GM23248 (cell line): ENCODE data around the gene CORO2B. TPM values are rescaled to one million over a fixed set of nuclear protein-coding genes. Genes with fewer than 3 reads are reported as not detected.
A peak's percentile ranks its signal among the peaks of the same experiment; 100 is the strongest.

Experiments used
- DNase-seq: peaks from one replicate; pipeline ENCODE4 v3.0.0-alpha.2; 2015
- H2AFZ ChIP-seq: fragments of 200-600 bp; sonication (generic); 2 replicates; pipeline ENCODE4 v1.6.1; 2016; ENCODE audit warnings: antibody characterized with exemption
- H3F3A ChIP-seq: fragments of 200-600 bp; sonication (generic); 2 replicates; pipeline ENCODE4 v1.6.1; 2016; ENCODE audit warnings: mild to moderate bottlenecking, antibody characterized with exemption, mixed run types; ENCODE audit not compliant: insufficient read depth
- H3K27ac ChIP-seq: fragments of 200-600 bp; sonication (generic); 2 replicates; pipeline ENCODE4 v1.5.1; 2016; ENCODE audit warnings: mild to moderate bottlenecking
- H3K27me3 ChIP-seq: fragments of 200-600 bp; sonication (generic); replicated peaks from 2 replicates; pipeline ENCODE4 v1.6.1; 2016; ENCODE audit warnings: mild to moderate bottlenecking; ENCODE audit not compliant: insufficient read depth
- H3K36me3 ChIP-seq: fragments of 200-600 bp; sonication (generic); 2 replicates; pipeline ENCODE4 v1.6.1; 2016; ENCODE audit warnings: low read depth, mild to moderate bottlenecking
- H3K4me1 ChIP-seq: fragments of 200-600 bp; sonication (generic); 2 replicates; pipeline ENCODE4 v1.6.1; 2016; ENCODE audit warnings: mild to moderate bottlenecking; ENCODE audit not compliant: insufficient read depth
- H3K4me2 ChIP-seq: fragments of 200-600 bp; sonication (generic); one replicate; pipeline ENCODE4 v1.6.1; 2016; ENCODE audit warnings: mild to moderate bottlenecking; ENCODE audit not compliant: unreplicated experiment
- H3K4me3 ChIP-seq: fragments of 200-600 bp; sonication (generic); 2 replicates; pipeline ENCODE4 v1.5.1; 2016; ENCODE audit warnings: mild to moderate bottlenecking
- H3K79me2 ChIP-seq: fragments of 200-600 bp; sonication (generic); 2 replicates; pipeline ENCODE4 v1.6.1; 2016; ENCODE audit warnings: mild to moderate bottlenecking; ENCODE audit not compliant: insufficient read depth
- H3K9ac ChIP-seq: fragments of 200-600 bp; sonication (generic); 2 replicates; pipeline ENCODE4 v1.6.1; 2016; ENCODE audit warnings: mild to moderate bottlenecking
- H3K9me2 ChIP-seq: fragments of 200-600 bp; sonication (generic); 2 replicates; pipeline ENCODE4 v1.6.1; 2016; ENCODE audit warnings: mixed run types, mild to moderate bottlenecking, moderate library complexity; ENCODE audit not compliant: insufficient read depth
- H3K9me3 ChIP-seq: fragments of 200-600 bp; sonication (generic); one replicate; pipeline ENCODE4 v1.6.1; 2017; ENCODE audit warnings: low read depth
- H4K20me1 ChIP-seq: fragments of 200-600 bp; sonication (generic); 2 replicates; pipeline ENCODE4 v1.6.0; 2016; ENCODE audit not compliant: insufficient read depth
- EZH2 ChIP-seq: fragments of 200-600 bp; sonication (generic); IDR thresholded peaks from 2 replicates; pipeline ENCODE4 v1.6.1; 2018; ENCODE audit warnings: antibody characterized with exemption, mild to moderate bottlenecking; ENCODE audit not compliant: insufficient read depth, poor library complexity, severe bottlenecking
- EZH2phosphoT487 ChIP-seq: fragments of 200-600 bp; sonication (generic); IDR thresholded peaks from 2 replicates; pipeline ENCODE4 v1.6.1; 2018; ENCODE audit warnings: antibody characterized with exemption, moderate library complexity, mild to moderate bottlenecking, low read depth; ENCODE audit not compliant: insufficient read depth
- WGBS, 2 experiments: methylation state at CpG; one replicate each; pipeline ENCODE4 v1.1.6; 2015 to 2017; ENCODE audit warnings: low lambda C conversion rate in 2 of 2, low coverage in 1 of 2; ENCODE audit errors: missing lambda C conversion rate in 2 of 2; 5-methylcytosine and 5-hydroxymethylcytosine counted together
- in situ Hi-C: fragments of 300-500 bp; cut with MboI; formaldehyde crosslinking; loops from 2 replicates; pipeline ENCODE4 v1.15.0; 2020
- polyA plus RNA-seq: library from polyadenylated mRNA; unstranded; fragments of >200 nt; fragmentation: Nextera tagmentation; extraction: Ambion mirVana; gene quantifications from 2 replicates; pipeline ENCODE4 v1.2.1, GENCODE V29; 2016
- total RNA-seq: library from RNA; depleted of rRNA; stranded (reverse); fragments of >200 nt; shearing (Covaris generic); gene quantifications from 2 replicates; pipeline ENCODE4 v1.2.3, GENCODE V29; 2014

Gene CORO2B
- total and polyA plus RNA-seq, 2 experiments from 2014 or later: 2.7 to 7.7 TPM

DNA sequence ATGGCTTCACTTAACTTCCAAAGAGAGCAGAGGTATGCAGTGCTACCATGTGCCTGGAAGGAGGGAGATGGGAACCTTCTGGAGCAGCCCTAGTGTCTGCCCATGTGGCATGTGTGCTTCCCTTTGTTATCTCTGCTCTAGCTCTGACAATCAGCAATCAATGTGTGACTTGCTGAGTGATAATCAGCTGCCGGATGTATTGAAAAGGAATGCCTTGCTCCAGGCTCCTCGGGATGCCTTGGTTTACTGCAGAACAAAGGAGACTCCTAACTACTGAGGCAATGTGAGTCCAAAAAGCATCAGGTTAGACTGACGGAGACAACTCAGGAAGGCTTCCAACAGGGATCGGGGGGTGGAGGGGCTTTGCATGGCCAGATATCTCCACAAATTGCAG lies 36.0 kb upstream of the CORO2B start:
- Histone ChIP-seq H3K36me3 (no peaks in the 10 kb centered on the region), H4K20me1 (no peaks in the 10 kb centered on the region), H3K9ac (no peak overlapping the region), H2AFZ (no peak overlapping the region; the same call in 1 of the 2 replicates), H3K79me2 (no peaks in the 10 kb centered on the region), H3K27ac (peak overlapping the region; percentile 69), H3K9me2 (no peaks in the 10 kb centered on the region), H3F3A (peaks cover 11% of the 10 kb centered on the region), H3K27me3 (no peaks in the 10 kb centered on the region), H3K4me3 (no peak overlapping the region), H3K4me1 (peaks cover 16% of the 10 kb centered on the region), H3K9me3 (no peaks in the 10 kb centered on the region), H3K4me2 (peak overlapping the region; percentile 19)
- 74 to 76% methylated on average over 4 of the region's 4 CpGs for WGBS, 2 experiments
- no peak for TF ChIP-seq EZH2
- TF ChIP-seq EZH2phosphoT487: no peak
- in situ Hi-C loops: loop anchor here (10.0 kb wide), 1 partner anchor 238 kb away; no protein-coding TSS in a partner anchor
- no peak for DNase-seq

- no peak for TF ChIP-seq EZH2
- no peak for TF ChIP-seq EZH2phosphoT487
- WGBS, 2 experiments: 51 to 54% methylated on average over 8 of the region's 8 CpGs
- in situ Hi-C loops: loop anchor here (10.0 kb wide), 1 partner anchor 239 kb away; no protein-coding TSS in a partner anchor
These were observed 35.4 kb upstream of the CORO2B start for GRCh38 chr15:68543165-68544008.

DNA sequence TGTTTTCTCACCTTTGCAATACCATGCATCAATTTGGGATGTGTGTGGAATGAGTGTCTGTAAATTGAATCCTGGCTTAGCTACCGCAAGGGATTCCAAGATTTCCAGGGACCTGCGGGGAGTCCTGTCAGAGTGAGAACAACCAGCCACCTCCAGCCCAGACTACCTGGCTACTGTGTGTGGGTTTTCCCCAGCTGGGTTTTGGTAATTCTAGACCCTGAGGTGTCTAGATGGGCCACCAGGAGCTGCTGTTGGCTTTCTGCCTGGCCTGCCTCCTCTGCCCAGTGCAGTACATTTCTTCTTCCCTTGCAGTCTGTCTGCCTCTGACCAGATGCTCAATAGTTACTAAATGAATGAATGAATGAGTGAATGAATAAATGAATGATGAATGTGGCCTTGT lies 32.5 kb upstream of the CORO2B start:
- Histone ChIP-seq H3F3A (no peaks in the 10 kb centered on the region), H3K27me3 (no peaks in the 10 kb centered on the region), H3K9ac (no peak overlapping the region), H3K4me3 (no peak overlapping the region), H3K4me1 (peaks cover 20% of the 10 kb centered on the region), H3K4me2 (no peak overlapping the region), H3K36me3 (no peaks in the 10 kb centered on the region), H2AFZ (no peak overlapping the region), H4K20me1 (no peaks in the 10 kb centered on the region), H3K9me2 (no peaks in the 10 kb centered on the region), H3K79me2 (no peaks in the 10 kb centered on the region), H3K9me3 (no peaks in the 10 kb centered on the region), H3K27ac (no peak overlapping the region)
- TF ChIP-seq EZH2phosphoT487 (no peak), EZH2 (no peak)
- 98 to 100% methylated on average over 2 of the region's 2 CpGs for WGBS, 2 experiments
- in situ Hi-C loops: loop anchor here (10.0 kb wide), 1 partner anchor 242 kb away; no protein-coding TSS in a partner anchor
- DNase-seq: no peak

More at GRCh38 chr15:68543165-68544008, 35.4 kb upstream of the CORO2B start:
- Histone ChIP-seq H3K79me2 (no peaks in the 10 kb centered on the region), H3K9ac (0 out of 2 replicates have a peak overlapping the region, but pooled peaks have one; percentile 20), H3K4me2 (peak overlapping the region; percentile 19), H2AFZ (peak overlapping the region; percentile 6; the same call in 1 of the 2 replicates), H3K4me1 (peaks cover 16% of the 10 kb centered on the region), H3K27me3 (no peaks in the 10 kb centered on the region), H3K27ac (peak overlapping the region; percentile 69), H4K20me1 (no peaks in the 10 kb centered on the region), H3K9me3 (no peaks in the 10 kb centered on the region), H3K36me3 (no peaks in the 10 kb centered on the region), H3F3A (peaks cover 5% of the 10 kb centered on the region), H3K9me2 (no peaks in the 10 kb centered on the region), H3K4me3 (no peak overlapping the region)
- DNase-seq: peak; percentile 94

DNA sequence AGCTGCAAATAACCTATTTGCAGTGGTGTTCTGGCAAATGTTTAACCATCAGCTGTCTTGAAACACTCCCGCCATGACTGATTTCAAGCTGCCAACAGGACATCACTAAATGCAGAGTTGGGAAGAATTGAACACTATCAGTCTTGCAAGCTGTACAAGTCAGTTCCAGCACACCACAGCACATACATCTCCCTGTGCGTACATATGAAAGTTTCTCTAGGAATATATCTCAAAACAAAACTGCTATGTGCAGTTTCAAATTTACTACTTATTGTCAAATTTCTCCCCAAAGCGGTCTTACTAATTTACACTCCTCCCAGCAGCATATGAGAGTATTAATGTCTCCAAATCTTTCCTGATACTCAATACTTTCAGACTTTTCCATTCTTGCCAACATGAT lies 30.4 kb upstream of the CORO2B start:
- H3K4me2 ChIP-seq: no peak overlapping the region
- H3K9ac ChIP-seq: no peak overlapping the region
- H3K4me1 ChIP-seq: peaks cover 13% of the 10 kb centered on the region
- H3K27ac ChIP-seq: no peak overlapping the region
- WGBS, 2 experiments: 91 to 93% methylated on average over 3 of the region's 3 CpGs
- no peaks in the 10 kb centered on the region for H3K79me2 ChIP-seq
- no peak for TF ChIP-seq EZH2phosphoT487
- TF ChIP-seq EZH2: no peak
- H3K4me3 ChIP-seq: no peak overlapping the region
- no peaks in the 10 kb centered on the region for H3K27me3 ChIP-seq
- H3K36me3 ChIP-seq: no peaks in the 10 kb centered on the region
- H4K20me1 ChIP-seq: no peaks in the 10 kb centered on the region
- no peaks in the 10 kb centered on the region for H3K9me3 ChIP-seq
- H3F3A ChIP-seq: peaks cover 6% of the 10 kb centered on the region; the same call in 1 of the 2 replicates
- H3K9me2 ChIP-seq: no peaks in the 10 kb centered on the region
- in situ Hi-C loops: loop anchor here (10.0 kb wide), 1 partner anchor 244 kb away; no protein-coding TSS in a partner anchor
- H2AFZ ChIP-seq: no peak overlapping the region
- DNase-seq: no peak
